ENCODE data around the gene KLC1.

- TF ChIP-seq MXI1 (IDR thresholded peaks at IDR 0.05; ENCODE audit: low read depth, low read length) (no peak), CTCF (IDR thresholded peaks at IDR 0.05 in 2 of 3, conservative IDR thresholded peaks at IDR 0.05 in 1 of 3; ENCODE audit: control insufficient read depth in 2 of 3, extremely low read depth in 1 of 3, insufficient read depth in 1 of 3, low read depth in 3 of 3, low read length in 3 of 3) (no peak), POLR2A (IDR thresholded peaks at IDR 0.05; ENCODE audit: low read depth, low read length) (peak; percentile 43), ZBTB33 (IDR thresholded peaks at IDR 0.05) (no peak), RCOR1 (conservative IDR thresholded peaks at IDR 0.05; ENCODE audit: low read depth, low read length) (no peak), FOS (IDR thresholded peaks at IDR 0.05; ENCODE audit: borderline replicate concordance, extremely low read depth, insufficient read length) (no peak), EGR1 (IDR thresholded peaks at IDR 0.05; ENCODE audit: borderline replicate concordance in 1 of 2, low read depth in 2 of 2, low read length in 2 of 2) (no peak), MEF2A (IDR thresholded peaks at IDR 0.05; ENCODE audit: insufficient read depth, low read depth, low read length) (no peak), YY1 (IDR thresholded peaks at IDR 0.05; ENCODE audit: low read depth, low read length) (no peak), BACH1 (IDR thresholded peaks at IDR 0.05; ENCODE audit: borderline replicate concordance) (no peak), CBFB (IDR thresholded peaks at IDR 0.05; ENCODE audit: low read depth) (no peak), POLR2AphosphoS5 (IDR thresholded peaks at IDR 0.05; ENCODE audit: low read length) (no peak)
Measured at GRCh38 chr14:103690332-103690731, 61.3 kb downstream of the KLC1 start.

Data from GM12878 (cell line).